Endothelial cell of coronary artery (primary cell): ENCODE measurements around the gene SPESP1. TPM values are rescaled to one million over a fixed set of nuclear protein-coding genes. Genes with fewer than 3 reads are reported as not detected.

Experiments used
- total RNA-seq: library from RNA; depleted of rRNA; stranded (reverse); fragments of >200 nt; gene quantifications from 2 replicates; pipeline ENCODE4 v1.2.3, GENCODE V29; 2014

Gene SPESP1
- 1.0 and 1.4 TPM in 2 replicates for total RNA-seq

GRCh38 chr15:68930268-68931022 lies at the start of gene SPESP1:
SPESP1 (plus strand) TSS chr15:68930525; CDS start chr15:68930654, 129 bp downstream.

Other genes starting within 250 kb of the SPESP1 start
- 65.6 and 86.5 TPM in 2 replicates for gene ANP32A, start 109.6 kb upstream of the SPESP1 start, total RNA-seq
- under 0.01 TPM in 1 of 2 replicates, not detected in the other for gene NOX5, start 84.2 kb downstream of the SPESP1 start, total RNA-seq
- 147 and 156 TPM in 2 replicates for gene GLCE, start 230.1 kb downstream of the SPESP1 start, total RNA-seq